Upper lobe of right lung (tissue), 1 donor: ENCODE data around the gene SAMM50. TPM values are rescaled to one million over a fixed set of nuclear protein-coding genes. Genes with fewer than 3 reads are reported as not detected.

Source experiments
- ATAC-seq: fragments of 200-7000 bp; cut with Tn5 transposase; one replicate; pipeline ENCODE4 v1.9.1; 2020; ENCODE audit warnings: mild to moderate bottlenecking, moderate library complexity
- DNase-seq: peaks from one replicate; pipeline ENCODE4 v3.0.0-alpha.2; 2020
- H3K27ac ChIP-seq: fragments of 200-600 bp; one replicate; pipeline ENCODE4 v1.8.0; 2022
- H3K27me3 ChIP-seq: fragments of 200-600 bp; one replicate; pipeline ENCODE4 v1.8.0; 2022; ENCODE audit warnings: mild to moderate bottlenecking
- H3K36me3 ChIP-seq: fragments of 200-600 bp; one replicate; pipeline ENCODE4 v1.8.0; 2022
- H3K4me1 ChIP-seq: fragments of 200-600 bp; one replicate; pipeline ENCODE4 v1.8.0; 2022
- H3K4me3 ChIP-seq: fragments of 200-600 bp; one replicate; pipeline ENCODE4 v1.8.0; 2022; ENCODE audit warnings: mild to moderate bottlenecking
- H3K9me3 ChIP-seq: fragments of 200-600 bp; one replicate; pipeline ENCODE4 v1.8.0; 2022
- intact Hi-C: fragments of 100-400 bp; cut with DNase I; formaldehyde crosslinking; loops from one replicate; pipeline ENCODE4 v1.11.0; 2022
- total RNA-seq: library from RNA; stranded (reverse); fragmentation: NEBNext Ultra II Directional; extraction: Animal tissue kit (Norgen Biotek cat#: 25700); gene quantifications from one replicate; pipeline ENCODE4 v1.2.1, GENCODE V29; 2021
- TF ChIP-seq, protein P1 (sequence below): fragments of 200-600 bp; IDR thresholded peaks from one replicate; pipeline ENCODE4 v1.8.0; 2022; ENCODE audit warnings: antibody characterized with exemption
- donor health status: DM: no; HTN: yes; CAD: no; lungs with severe emphysema.

The SAMM50 gene
- total RNA-seq, 1 donor from 2014 or later = 25.7 TPM

DNA sequence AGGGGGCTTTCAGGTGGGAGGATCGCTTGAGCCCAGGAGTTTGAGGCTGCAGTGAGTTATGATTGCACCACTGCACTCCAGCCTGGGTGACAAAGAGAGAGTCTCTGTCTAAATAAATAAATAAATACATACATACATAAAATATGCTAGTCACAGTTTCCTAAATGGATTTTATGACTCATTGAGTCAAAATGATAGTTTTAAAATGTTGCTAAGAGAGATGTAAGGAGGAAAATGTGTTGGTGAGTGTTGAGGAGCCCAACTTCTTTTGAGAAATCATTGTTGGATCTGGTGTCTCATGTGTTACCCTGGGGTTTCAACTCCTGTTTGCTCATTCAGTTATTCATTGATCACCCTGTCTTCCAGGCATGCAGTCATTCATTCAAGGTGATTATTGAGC is 89.9 kb downstream of the SAMM50 start:
- no peaks in the 10 kb centered on the region for H3K36me3 ChIP-seq
- ATAC-seq (no peak), DNase-seq (no peak)
- TF ChIP-seq, protein P1, sequence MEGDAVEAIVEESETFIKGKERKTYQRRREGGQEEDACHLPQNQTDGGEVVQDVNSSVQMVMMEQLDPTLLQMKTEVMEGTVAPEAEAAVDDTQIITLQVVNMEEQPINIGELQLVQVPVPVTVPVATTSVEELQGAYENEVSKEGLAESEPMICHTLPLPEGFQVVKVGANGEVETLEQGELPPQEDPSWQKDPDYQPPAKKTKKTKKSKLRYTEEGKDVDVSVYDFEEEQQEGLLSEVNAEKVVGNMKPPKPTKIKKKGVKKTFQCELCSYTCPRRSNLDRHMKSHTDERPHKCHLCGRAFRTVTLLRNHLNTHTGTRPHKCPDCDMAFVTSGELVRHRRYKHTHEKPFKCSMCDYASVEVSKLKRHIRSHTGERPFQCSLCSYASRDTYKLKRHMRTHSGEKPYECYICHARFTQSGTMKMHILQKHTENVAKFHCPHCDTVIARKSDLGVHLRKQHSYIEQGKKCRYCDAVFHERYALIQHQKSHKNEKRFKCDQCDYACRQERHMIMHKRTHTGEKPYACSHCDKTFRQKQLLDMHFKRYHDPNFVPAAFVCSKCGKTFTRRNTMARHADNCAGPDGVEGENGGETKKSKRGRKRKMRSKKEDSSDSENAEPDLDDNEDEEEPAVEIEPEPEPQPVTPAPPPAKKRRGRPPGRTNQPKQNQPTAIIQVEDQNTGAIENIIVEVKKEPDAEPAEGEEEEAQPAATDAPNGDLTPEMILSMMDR = no peak
- no peaks in the 10 kb centered on the region for H3K27me3 ChIP-seq
- no peak overlapping the region for H3K27ac ChIP-seq
- H3K9me3 ChIP-seq = no peaks in the 10 kb centered on the region
- intact Hi-C loops = no loop called here
- no peaks in the 10 kb centered on the region for H3K4me1 ChIP-seq
- no peak overlapping the region for H3K4me3 ChIP-seq

Other genes starting within 250 kb of the SAMM50 start
- 3.6 TPM for gene EFCAB6, start 143.1 kb upstream of the SAMM50 start, total RNA-seq
- gene SULT4A1, start 92.9 kb upstream of the SAMM50 start, total RNA-seq = not detected
- not detected for gene PNPLA5, start 63.4 kb upstream of the SAMM50 start, total RNA-seq
- 3.7 TPM for gene PNPLA3, start 31.6 kb upstream of the SAMM50 start, total RNA-seq
- gene PARVB, start 68.9 kb downstream of the SAMM50 start, total RNA-seq = 49.3 TPM
- gene PARVG, start 225.5 kb downstream of the SAMM50 start, total RNA-seq = 65.9 TPM